Esophagus squamous epithelium (tissue), 4 donors: ENCODE data around the gene ATP9B.

Source experiments
- POLR2A ChIP-seq, 4 donors: fragments of 450-650 bp; IDR thresholded peaks; one replicate each; pipeline ENCODE4 v1.6.1; 2017; ENCODE audit warnings: antibody characterized with exemption in 4 of 4, mild to moderate bottlenecking in 4 of 4, moderate library complexity in 3 of 4
- TF ChIP-seq, protein P1 (sequence below), 6 experiments: fragments of 450-650 bp in 4 of 6; fragments of 200-600 bp in 2 of 6; sonication (generic) in 2 of 6; IDR thresholded peaks; one replicate each; pipeline ENCODE4 v1.5.1; 2016 to 2019; ENCODE audit warnings: antibody characterized with exemption in 6 of 6, mild to moderate bottlenecking in 4 of 6, moderate library complexity in 4 of 6

DNA sequence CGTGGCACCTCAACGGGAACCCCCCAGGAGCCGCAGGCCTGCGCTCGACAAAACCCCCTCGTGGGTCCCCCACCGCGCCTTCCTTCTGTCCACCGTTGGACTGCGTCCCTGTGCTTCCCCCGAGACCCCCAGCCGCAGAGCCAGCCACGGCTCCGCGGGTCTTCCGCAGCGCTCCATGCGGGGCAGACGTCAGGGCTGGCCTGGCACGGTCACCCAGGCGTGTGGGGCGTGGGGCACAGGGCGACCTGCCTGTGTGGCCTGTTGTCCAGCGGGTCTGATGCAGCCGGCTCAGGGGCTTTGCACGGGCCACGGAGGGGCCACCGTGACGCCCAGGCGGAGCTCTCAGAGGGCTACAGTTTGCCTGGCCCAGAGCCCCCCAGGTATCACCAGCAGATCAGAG lies 337.5 kb downstream of the ATP9B start:
- TF ChIP-seq, protein P1, sequence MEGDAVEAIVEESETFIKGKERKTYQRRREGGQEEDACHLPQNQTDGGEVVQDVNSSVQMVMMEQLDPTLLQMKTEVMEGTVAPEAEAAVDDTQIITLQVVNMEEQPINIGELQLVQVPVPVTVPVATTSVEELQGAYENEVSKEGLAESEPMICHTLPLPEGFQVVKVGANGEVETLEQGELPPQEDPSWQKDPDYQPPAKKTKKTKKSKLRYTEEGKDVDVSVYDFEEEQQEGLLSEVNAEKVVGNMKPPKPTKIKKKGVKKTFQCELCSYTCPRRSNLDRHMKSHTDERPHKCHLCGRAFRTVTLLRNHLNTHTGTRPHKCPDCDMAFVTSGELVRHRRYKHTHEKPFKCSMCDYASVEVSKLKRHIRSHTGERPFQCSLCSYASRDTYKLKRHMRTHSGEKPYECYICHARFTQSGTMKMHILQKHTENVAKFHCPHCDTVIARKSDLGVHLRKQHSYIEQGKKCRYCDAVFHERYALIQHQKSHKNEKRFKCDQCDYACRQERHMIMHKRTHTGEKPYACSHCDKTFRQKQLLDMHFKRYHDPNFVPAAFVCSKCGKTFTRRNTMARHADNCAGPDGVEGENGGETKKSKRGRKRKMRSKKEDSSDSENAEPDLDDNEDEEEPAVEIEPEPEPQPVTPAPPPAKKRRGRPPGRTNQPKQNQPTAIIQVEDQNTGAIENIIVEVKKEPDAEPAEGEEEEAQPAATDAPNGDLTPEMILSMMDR (IDR thresholded peaks at IDR 0.05) = no peak
- TF ChIP-seq POLR2A (IDR thresholded peaks at IDR 0.05) = no peak
